H1 (cell line): ENCODE results near the gene CBLB. TPM values are rescaled to one million over a fixed set of nuclear protein-coding genes. Genes with fewer than 3 reads are reported as not detected.

Experiments
- CTCF ChIA-PET: fragments of 300-600 bp; sonication (Branson Sonifier 250); formaldehyde crosslinking; loops from one replicate; lab custom pipeline; 2021; ENCODE audit not compliant: partially characterized antibody; lab: Charles Lee
- POLR2A ChIA-PET: fragments of 300-600 bp; sonication (Branson Sonifier 250); formaldehyde crosslinking; loops from one replicate; lab custom pipeline; 2021; ENCODE audit warnings: inconsistent platforms; ENCODE audit not compliant: partially characterized antibody; lab: Charles Lee
- DNase-seq, 2 experiments: peaks; one replicate each; pipeline versions ENCODE4 v3.0.0 to v3.0.0-alpha.2; 2010 to 2022; ENCODE audit warnings: low spot score in 2 of 2, low read depth in 1 of 2, mixed read lengths in 1 of 2
- FAIRE-seq: peaks from 2 replicates; lab custom pipeline; 2011; peaks lifted over from hg19 to GRCh38; lab: Jason Lieb, UNC
- H2AFZ ChIP-seq: 2 replicates; pipeline ENCODE4 v1.8.1; 2012; ENCODE audit warnings: low read length, inconsistent platforms
- H2AK5ac ChIP-seq: 2 replicates; pipeline ENCODE4 v1.6.1; 2013; ENCODE audit warnings: low read depth, low read length
- H2BK120ac ChIP-seq: replicated peaks from 2 replicates; pipeline ENCODE3; 2013; ENCODE audit warnings: low read depth, low read length, inconsistent platforms
- H2BK12ac ChIP-seq: 2 replicates; pipeline ENCODE4 v1.6.1; 2013; ENCODE audit warnings: low read depth, low read length
- H2BK15ac ChIP-seq: 2 replicates; pipeline ENCODE4 v1.6.1; 2013; ENCODE audit warnings: low read length
- H2BK20ac ChIP-seq: 2 replicates; pipeline ENCODE4 v1.6.1; 2013; ENCODE audit warnings: low read length
- H2BK5ac ChIP-seq: 2 replicates; pipeline ENCODE4 v1.6.1; 2013; ENCODE audit warnings: low read depth, low read length
- H3K14ac ChIP-seq: 2 replicates; pipeline ENCODE4 v1.6.1; 2013; ENCODE audit warnings: inconsistent platforms; ENCODE audit not compliant: insufficient read length
- H3K18ac ChIP-seq: 2 replicates; pipeline ENCODE4 v1.6.1; 2013; ENCODE audit warnings: low read length; ENCODE audit errors: extremely low read depth
- H3K23ac ChIP-seq: 2 replicates; pipeline ENCODE4 v1.6.1; 2013; ENCODE audit warnings: inconsistent platforms; ENCODE audit not compliant: insufficient read length
- H3K23me2 ChIP-seq: 2 replicates; pipeline ENCODE4 v1.6.1; 2013; ENCODE audit warnings: low read depth, low read length
- H3K27ac ChIP-seq: 2 replicates; pipeline ENCODE4 v1.6.1; 2011; ENCODE audit warnings: low read depth, low read length, inconsistent platforms
- H3K27me3 ChIP-seq, 4 experiments: replicated peaks in 1 of 4; 1 replicate in 1 of 4; 2 replicates in 3 of 4; pipeline versions ENCODE4 v1.6.1 to v1.8.1; 2011 to 2013; ENCODE audit warnings: low read length in 3 of 4, mild to moderate bottlenecking in 3 of 4, inconsistent platforms in 2 of 4, mixed read lengths in 2 of 4, moderate library complexity in 1 of 4; ENCODE audit not compliant: control insufficient read depth in 3 of 4, insufficient read depth in 3 of 4; ENCODE audit errors: extremely low read depth in 1 of 4
- H3K36me3 ChIP-seq, 4 experiments: 2 replicates each; pipeline versions ENCODE4 v1.6.1 to v1.8.1; 2011 to 2013; ENCODE audit warnings: mild to moderate bottlenecking in 4 of 4, low read length in 3 of 4, moderate library complexity in 2 of 4, control low read depth in 1 of 4, inconsistent platforms in 1 of 4; ENCODE audit not compliant: insufficient read depth in 4 of 4, control insufficient read depth in 2 of 4
- H3K4ac ChIP-seq: replicated peaks from 2 replicates; pipeline ENCODE3; 2013; ENCODE audit warnings: low read length, low read depth, mixed read lengths, inconsistent platforms; ENCODE audit not compliant: insufficient read length
- H3K4me1 ChIP-seq, 4 experiments: replicated peaks in 1 of 4; 1 replicate in 1 of 4; 2 replicates in 3 of 4; pipeline versions ENCODE4 v1.6.1 to v1.8.1; 2011 to 2013; ENCODE audit warnings: low read length in 3 of 4, inconsistent platforms in 2 of 4, mixed read lengths in 1 of 4; ENCODE audit not compliant: insufficient read depth in 4 of 4, control insufficient read depth in 3 of 4
- H3K4me2 ChIP-seq, 2 experiments: 2 replicates each; pipeline versions ENCODE4 v1.6.1 to v1.8.1; 2011 to 2013; ENCODE audit warnings: low read depth in 2 of 2, low read length in 2 of 2, control low read depth in 1 of 2, inconsistent platforms in 1 of 2, mild to moderate bottlenecking in 1 of 2; ENCODE audit not compliant: insufficient read depth in 1 of 2
- H3K4me3 ChIP-seq, 4 experiments: fragments of 200-600, 300-600 bp in 1 of 4; sonication (generic), shearing (Covaris generic), sonication (Bioruptor Twin) in 1 of 4; 2 replicates each; pipeline versions ENCODE4 v1.5.1 to v1.8.1; 2011 to 2016; ENCODE audit warnings: low read length in 4 of 4, low read depth in 3 of 4, control low read depth in 2 of 4, inconsistent platforms in 2 of 4, mild to moderate bottlenecking in 2 of 4, mixed read lengths in 1 of 4, moderate library complexity in 1 of 4; ENCODE audit not compliant: insufficient read depth in 2 of 4; ENCODE audit errors: extremely low read depth in 1 of 4
- H3K56ac ChIP-seq: replicated peaks from 2 replicates; pipeline ENCODE3; 2013; ENCODE audit warnings: low read depth, mild to moderate bottlenecking, mixed read lengths, low read length, inconsistent platforms; ENCODE audit not compliant: insufficient read length
- H3K79me1 ChIP-seq: 2 replicates; pipeline ENCODE4 v1.6.1; 2013; ENCODE audit warnings: low read depth, low read length, control low read depth
- H3K79me2 ChIP-seq, 2 experiments: 2 replicates each; pipeline versions ENCODE4 v1.6.1 to v1.8.1; 2012 to 2013; ENCODE audit warnings: low read length in 2 of 2, mild to moderate bottlenecking in 2 of 2, inconsistent platforms in 1 of 2; ENCODE audit not compliant: insufficient read depth in 2 of 2, control insufficient read depth in 1 of 2
- H3K9ac ChIP-seq, 4 experiments: replicated peaks in 1 of 4; 1 replicate in 1 of 4; 2 replicates in 3 of 4; pipeline versions ENCODE4 v1.6.1 to v1.8.1; 2011 to 2013; ENCODE audit warnings: low read depth in 3 of 4, low read length in 3 of 4, control low read depth in 2 of 4, mild to moderate bottlenecking in 2 of 4, moderate library complexity in 2 of 4, inconsistent platforms in 1 of 4; ENCODE audit errors: extremely low read depth in 1 of 4
- H3K9me3 ChIP-seq, 2 experiments: 2 replicates each; pipeline versions ENCODE4 v1.6.1 to v1.8.1; 2012 to 2013; ENCODE audit warnings: mild to moderate bottlenecking in 2 of 2, moderate library complexity in 2 of 2, control low read depth in 1 of 2, inconsistent platforms in 1 of 2, low read depth in 1 of 2, low read length in 1 of 2, mixed read lengths in 1 of 2; ENCODE audit not compliant: insufficient read depth in 2 of 2
- H4K20me1 ChIP-seq, 2 experiments: replicated peaks in 1 of 2; 2 replicates each; pipeline versions ENCODE3 to v1.8.1; 2011 to 2013; ENCODE audit warnings: inconsistent platforms in 2 of 2, low read length in 2 of 2, mild to moderate bottlenecking in 1 of 2; ENCODE audit not compliant: insufficient read depth in 2 of 2, control insufficient read depth in 1 of 2
- H4K5ac ChIP-seq: 2 replicates; pipeline ENCODE4 v1.6.1; 2013; ENCODE audit warnings: low read length, low read depth, mixed read lengths, inconsistent platforms; ENCODE audit not compliant: insufficient read length
- H4K8ac ChIP-seq: 2 replicates; pipeline ENCODE4 v1.8.0; 2013; ENCODE audit warnings: mild to moderate bottlenecking, moderate library complexity, low read length, inconsistent platforms; ENCODE audit not compliant: insufficient read depth; ENCODE audit errors: extremely low read depth
- H4K91ac ChIP-seq: replicated peaks from 2 replicates; pipeline ENCODE3; 2013; ENCODE audit warnings: low read length, mixed read lengths, inconsistent platforms; ENCODE audit not compliant: insufficient read length
- BRCA1 ChIP-seq: IDR thresholded peaks from 2 replicates; pipeline ENCODE4 v1.6.1; 2012; ENCODE audit warnings: low read depth, low read length, improper control_type of control experiment
- RAD21 ChIP-seq, 2 experiments: IDR thresholded peaks in 1 of 2; conservative IDR thresholded peaks in 1 of 2; 2 replicates each; pipeline ENCODE4 v1.6.1; 2011; ENCODE audit warnings: low read depth in 2 of 2, low read length in 2 of 2, improper control_type of control experiment in 1 of 2, inconsistent platforms in 1 of 2, mild to moderate bottlenecking in 1 of 2, moderate library complexity in 1 of 2
- RBBP5 ChIP-seq: IDR thresholded peaks from 2 replicates; pipeline ENCODE4 v1.7.1; 2012; ENCODE audit warnings: low read depth, mild to moderate bottlenecking, inconsistent platforms, low read length, moderate library complexity, borderline replicate concordance
- SP2 ChIP-seq: IDR thresholded peaks from 2 replicates; pipeline ENCODE4 v1.6.1; 2012; ENCODE audit warnings: mild to moderate bottlenecking, low read length, inconsistent platforms
- WGBS, 2 experiments: shearing (Covaris generic) in 1 of 2; methylation state at CpG; one replicate each; pipeline versions ENCODE4 v1.1.6 to v1.1.7; 2013 to 2015; ENCODE audit warnings: low lambda C conversion rate in 2 of 2, mixed read lengths in 2 of 2, inconsistent platforms in 1 of 2, low coverage in 1 of 2, missing lambda C conversion rate in 1 of 2; ENCODE audit not compliant: insufficient replicate concordance in 2 of 2, insufficient coverage in 1 of 2, insufficient read length in 1 of 2; ENCODE audit errors: extremely low coverage in 1 of 2, missing lambda C conversion rate in 1 of 2; 5-methylcytosine and 5-hydroxymethylcytosine counted together
- polyA plus RNA-seq, 7 experiments: library from polyadenylated mRNA; depleted of rRNA in 3 of 7; stranded (reverse) in 5 of 7; unstranded in 2 of 7; fragments of >200 nt in 5 of 7; fragments of 200-250 nt in 2 of 7; gene quantifications; 1 replicate in 5 of 7; 2 replicates in 1 of 7; 4 replicates in 1 of 7; pipeline versions ENCODE4 v1.2.1 to v1.2.3, GENCODE V29; 2011 to 2013; ENCODE audit warnings: missing spikeins in 2 of 7, mixed read lengths in 2 of 7
- total RNA-seq: library from RNA; stranded (reverse); fragmentation: NEBNext Ultra II Directional; extraction: Animal tissue kit (Norgen Biotek cat#: 25700); gene quantifications from 2 replicates; pipeline ENCODE4 v1.2.1, GENCODE V29; 2021

CBLB gene
- total and polyA plus RNA-seq, 2 of the 8 experiments (the other 6 are each of a cell fraction or from before 2014, with no cell fraction given): 14.5 to 26.0 TPM

DNA sequence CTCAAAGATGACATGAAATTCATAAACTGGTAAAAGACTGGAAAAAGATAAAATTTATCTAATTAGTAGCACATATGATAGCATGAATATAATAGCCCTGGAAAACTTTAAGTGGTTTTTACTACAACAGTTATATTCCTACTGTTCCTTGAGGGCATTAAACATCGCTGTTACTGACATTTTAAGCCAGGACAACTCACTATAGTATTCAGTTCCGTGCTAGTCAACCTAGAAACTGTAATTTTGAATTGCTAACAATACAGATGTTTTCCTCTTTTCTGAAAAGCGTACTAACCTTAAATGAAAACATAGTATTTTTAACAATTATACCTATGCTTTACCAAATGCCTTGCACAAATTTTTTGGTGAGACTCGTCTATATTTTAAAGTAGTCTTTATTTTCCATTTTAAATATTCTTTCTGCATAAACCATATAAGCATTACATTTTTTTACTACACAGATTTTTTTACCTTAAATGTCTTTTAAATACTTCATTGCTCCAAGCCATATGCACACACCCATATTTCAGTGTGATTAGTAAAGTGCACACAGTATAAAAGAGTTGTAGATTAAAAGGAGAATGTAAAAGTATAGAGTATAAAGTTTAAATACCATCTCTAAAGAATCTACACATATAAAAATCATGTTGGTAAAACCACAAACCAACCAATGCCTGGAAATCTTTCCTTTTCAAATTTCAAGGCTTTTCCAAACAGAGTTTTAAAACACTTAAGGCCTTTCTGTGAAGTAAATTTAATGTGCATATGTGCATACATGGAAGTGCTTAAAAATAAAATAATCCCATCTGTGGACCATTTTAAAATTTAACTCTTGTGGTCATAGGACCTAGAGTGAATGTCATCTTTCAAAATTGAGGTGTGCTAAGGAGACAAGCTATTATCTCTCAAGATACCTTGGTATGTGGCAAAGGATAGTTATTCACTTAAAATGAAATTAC, 20.1 kb upstream of the CBLB start:
- 94% methylated on average over 4 of the region's 4 CpGs; no CpG with 5 or more reads in 1 of the 2 experiments for WGBS, 2 experiments
- FAIRE-seq (no peak), DNase-seq (no peak)
- Histone ChIP-seq H3K14ac (no peak overlapping the region), H3K4me2 (no peak overlapping the region), H2BK20ac (no peak overlapping the region), H2AFZ (no peak overlapping the region), H3K23ac (no peak overlapping the region), H4K20me1 (no peaks in the 10 kb centered on the region), H3K27ac (no peak overlapping the region), H3K27me3 (no peaks in the 10 kb centered on the region), H4K91ac (no peak overlapping the region), H3K9me3 (no peaks in the 10 kb centered on the region), H3K18ac (no peak overlapping the region), H3K4me1 (no peaks in the 10 kb centered on the region), H3K4ac (no peak overlapping the region), H3K23me2 (no peaks in the 10 kb centered on the region), H3K56ac (no peak overlapping the region), H4K8ac (no peak overlapping the region), H2BK120ac (no peak overlapping the region), H2AK5ac (no peak overlapping the region), H2BK5ac (no peak overlapping the region), H2BK12ac (no peak overlapping the region), H3K36me3 (no peaks in the 10 kb centered on the region), H2BK15ac (no peak overlapping the region), H3K79me1 (no peaks in the 10 kb centered on the region), H3K9ac (no peak overlapping the region), H3K4me3 (no peak overlapping the region), H3K79me2 (no peaks in the 10 kb centered on the region), H4K5ac (no peak overlapping the region)
- ChIA-PET POLR2A (no interaction called here), CTCF (no interaction called here)
- no peak for TF ChIP-seq RBBP5
- TF ChIP-seq SP2: no peak
- no peak for TF ChIP-seq RAD21 (IDR thresholded peaks at IDR 0.05 in 1 of 2, conservative IDR thresholded peaks at IDR 0.05 in 1 of 2; ENCODE audit: low read depth in 2 of 2, low read length in 2 of 2)
- TF ChIP-seq BRCA1: no peak
